Medulla oblongata (tissue), 1 donor: ENCODE measurements around the gene CCDC28A.

Experiments
- DNase-seq: peaks from one replicate; pipeline ENCODE4 v3.0.0-alpha.2; 2015; ENCODE audit errors: extremely low spot score

Gene CCDC28A

GRCh38 chr6:138795809-138796603 lies 22.4 kb downstream of the CCDC28A start, which contains the start of gene ECT2L:
ECT2L (plus strand) TSS chr6:138796087; CDS start chr6:138813275, 17,188 bp downstream.
- no peak for DNase-seq

GRCh38 chr6:138796771-138797170 lies 23.2 kb downstream of the CCDC28A start:
- no peak for DNase-seq

DNA sequence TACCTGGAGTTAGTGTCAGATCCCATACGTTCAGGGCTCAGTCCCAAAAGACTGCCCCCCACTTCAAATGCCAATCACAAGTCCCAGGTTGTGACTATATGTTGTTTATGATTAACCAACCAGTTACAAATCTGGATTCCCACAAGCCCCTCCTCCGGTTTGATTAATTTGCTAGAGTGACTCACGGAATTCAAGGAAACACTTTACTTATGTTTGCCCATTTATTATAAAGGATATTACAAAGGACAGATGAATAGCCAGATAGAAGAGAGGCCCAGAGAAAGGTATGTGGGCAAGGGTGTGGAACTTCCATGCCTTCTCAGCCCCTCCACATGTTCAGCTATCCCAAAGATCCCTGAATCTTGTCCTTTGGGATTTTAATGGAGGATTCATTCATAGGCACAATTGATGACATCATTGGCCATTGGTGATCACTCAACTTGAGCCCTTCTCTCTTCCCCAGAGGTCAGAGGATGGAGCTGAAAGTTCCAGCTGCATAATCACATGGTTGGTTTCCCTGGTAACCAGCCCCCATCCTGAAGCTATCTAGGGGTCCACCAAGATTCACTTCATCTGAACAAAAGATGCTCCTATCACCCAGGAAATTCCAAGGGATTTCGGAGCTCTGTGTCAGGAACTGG lies 24.4 kb downstream of the CCDC28A start:
- DNase-seq = no peak

DNA sequence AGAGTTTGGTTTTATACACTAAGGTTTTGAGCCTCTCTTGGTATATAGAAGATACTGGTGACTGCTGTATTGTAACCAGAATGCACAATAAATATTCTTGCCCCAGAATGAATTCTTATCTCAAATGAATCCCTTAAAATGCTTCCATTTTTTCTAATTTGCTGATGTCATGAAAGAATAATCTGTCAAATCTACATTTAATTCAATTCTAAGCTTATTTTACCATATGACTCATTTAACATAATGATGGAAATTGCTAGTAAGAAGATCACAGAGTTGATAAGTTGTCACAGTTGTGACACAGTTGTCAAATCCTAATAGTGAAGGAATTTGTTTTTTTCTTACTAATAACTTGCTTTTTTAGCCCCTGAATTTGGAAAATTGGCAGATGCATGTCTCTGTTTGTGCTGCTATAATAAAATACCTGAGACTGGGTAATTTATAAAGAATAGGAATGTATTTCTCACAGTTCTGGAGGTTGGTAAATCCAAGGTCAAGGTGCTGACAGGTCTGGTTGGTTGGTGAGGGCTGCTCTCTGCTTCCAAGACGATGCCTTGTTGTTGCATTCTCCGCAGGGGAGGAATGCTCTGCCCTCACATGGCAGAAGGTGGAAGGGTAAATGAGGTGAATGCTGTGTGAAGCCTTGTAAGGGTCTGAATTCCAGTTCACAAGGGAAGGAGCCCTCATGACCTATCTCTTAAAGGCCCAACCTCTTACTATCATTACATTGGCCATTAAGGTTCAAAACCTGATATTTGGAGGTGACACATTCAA lies 27.0 kb downstream of the CCDC28A start:
- DNase-seq = no peak

DNA sequence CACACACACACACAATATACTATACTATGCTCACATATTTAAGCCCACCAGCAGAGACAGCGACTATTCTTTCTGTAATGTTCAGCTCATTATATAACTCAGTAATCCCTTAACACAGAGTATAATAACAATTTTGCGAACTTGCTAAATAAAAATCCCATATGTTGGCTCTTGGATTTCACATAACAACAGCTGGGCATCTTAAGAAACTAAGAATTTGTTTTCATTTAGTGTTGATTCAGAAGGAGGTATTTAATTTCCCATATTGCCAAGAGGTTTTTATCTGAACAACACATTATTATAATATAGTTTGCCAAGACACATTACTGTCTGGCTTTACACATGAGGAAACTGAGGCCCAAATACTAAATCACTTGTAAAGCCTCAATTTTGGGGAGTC lies 29.8 kb downstream of the CCDC28A start:
- no peak for DNase-seq

GRCh38 chr6:138803861-138804260 lies 30.3 kb downstream of the CCDC28A start:
- no peak for DNase-seq

DNA sequence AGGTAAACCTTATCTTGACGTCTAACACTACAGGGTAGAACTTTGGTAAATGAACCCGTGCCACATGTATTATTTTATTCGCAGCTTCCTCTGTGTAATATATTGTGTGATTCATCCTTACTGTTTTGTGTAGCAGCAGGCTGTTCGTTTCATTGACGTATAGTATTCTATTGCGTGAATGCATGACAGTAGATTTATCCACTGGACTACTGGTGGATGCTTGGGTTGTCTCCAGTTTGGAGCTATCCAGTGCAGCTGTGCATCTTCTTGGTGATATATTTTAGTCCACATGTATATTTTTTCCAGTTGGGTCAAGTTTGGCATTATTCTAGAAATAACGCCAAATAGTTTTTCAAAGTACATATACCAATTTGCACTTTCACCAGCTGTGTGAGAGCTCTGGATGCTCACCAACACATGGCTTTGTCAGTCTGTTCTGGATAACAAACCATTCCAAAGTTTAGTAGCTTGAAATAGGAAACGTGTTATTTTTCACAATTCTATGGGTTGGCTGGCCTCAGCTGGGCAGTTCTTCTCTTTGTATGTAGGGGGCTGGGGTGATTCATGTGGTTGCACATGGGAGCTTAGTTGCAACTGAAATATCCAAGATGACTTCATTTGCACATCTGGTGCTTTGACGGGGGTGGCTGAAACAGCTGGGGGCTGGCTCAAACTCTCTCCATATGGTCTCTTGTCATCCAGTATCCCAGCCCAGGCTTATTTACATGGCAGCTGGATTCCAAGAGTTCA lies 31.6 kb downstream of the CCDC28A start:
- DNase-seq = no peak

DNA sequence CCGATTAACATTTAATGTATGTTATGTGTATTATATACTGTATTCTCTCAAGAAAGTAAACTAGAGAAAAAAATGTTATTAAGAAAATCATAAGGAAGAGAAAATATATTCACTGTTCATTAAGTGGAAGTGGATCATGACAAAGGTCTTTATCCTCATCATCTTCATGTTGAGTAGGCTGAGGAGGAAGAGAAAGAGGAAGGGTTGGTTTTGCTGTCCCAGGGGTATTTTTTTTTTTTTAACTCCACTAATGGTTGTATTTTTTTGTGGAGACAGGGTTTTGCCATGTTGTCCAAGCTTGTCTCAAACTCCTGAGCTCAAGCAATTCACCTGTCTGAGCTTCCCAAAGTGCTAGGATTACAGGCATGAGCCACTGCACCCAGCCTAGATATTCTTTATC lies 33.3 kb downstream of the CCDC28A start:
- DNase-seq = no peak

GRCh38 chr6:138809677-138810076 lies 36.1 kb downstream of the CCDC28A start:
- DNase-seq = no peak

- DNase-seq = peak; percentile 23
Observed at GRCh38 chr6:138811866-138812265, 38.3 kb downstream of the CCDC28A start.

DNA sequence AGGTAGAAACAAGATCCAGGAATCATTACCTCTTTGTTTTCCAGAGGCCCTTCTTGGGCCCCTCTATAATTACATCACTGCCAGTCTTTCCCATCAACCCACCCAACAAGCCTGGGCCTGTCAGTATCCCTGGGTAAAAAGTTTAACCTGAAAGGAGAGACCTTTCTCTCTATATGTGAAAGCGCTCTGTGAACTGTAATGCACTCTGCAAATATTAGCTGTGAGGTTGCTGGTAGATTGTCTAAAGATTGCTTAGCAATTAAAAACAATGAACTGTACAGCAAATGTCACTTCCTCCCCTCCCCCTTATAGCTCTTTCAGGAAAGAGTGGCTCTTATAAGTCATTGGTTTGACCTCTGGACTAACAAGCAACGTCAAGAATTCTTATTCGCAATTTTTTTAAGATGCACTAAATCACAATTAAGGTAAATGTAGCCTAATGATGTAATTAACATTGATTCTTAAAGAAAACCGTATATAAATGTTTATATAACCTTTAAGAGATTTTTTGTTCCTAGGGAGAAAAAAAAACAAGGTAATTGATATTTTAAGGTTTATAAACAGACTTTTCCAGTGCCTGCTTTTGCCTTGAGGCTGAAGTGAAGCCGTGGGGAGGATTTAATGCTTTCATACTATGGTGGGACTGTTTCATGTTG lies 40.7 kb downstream of the CCDC28A start:
- DNase-seq = no peak

- DNase-seq = no peak
Observed at GRCh38 chr6:138815221-138815620, 41.7 kb downstream of the CCDC28A start.

DNA sequence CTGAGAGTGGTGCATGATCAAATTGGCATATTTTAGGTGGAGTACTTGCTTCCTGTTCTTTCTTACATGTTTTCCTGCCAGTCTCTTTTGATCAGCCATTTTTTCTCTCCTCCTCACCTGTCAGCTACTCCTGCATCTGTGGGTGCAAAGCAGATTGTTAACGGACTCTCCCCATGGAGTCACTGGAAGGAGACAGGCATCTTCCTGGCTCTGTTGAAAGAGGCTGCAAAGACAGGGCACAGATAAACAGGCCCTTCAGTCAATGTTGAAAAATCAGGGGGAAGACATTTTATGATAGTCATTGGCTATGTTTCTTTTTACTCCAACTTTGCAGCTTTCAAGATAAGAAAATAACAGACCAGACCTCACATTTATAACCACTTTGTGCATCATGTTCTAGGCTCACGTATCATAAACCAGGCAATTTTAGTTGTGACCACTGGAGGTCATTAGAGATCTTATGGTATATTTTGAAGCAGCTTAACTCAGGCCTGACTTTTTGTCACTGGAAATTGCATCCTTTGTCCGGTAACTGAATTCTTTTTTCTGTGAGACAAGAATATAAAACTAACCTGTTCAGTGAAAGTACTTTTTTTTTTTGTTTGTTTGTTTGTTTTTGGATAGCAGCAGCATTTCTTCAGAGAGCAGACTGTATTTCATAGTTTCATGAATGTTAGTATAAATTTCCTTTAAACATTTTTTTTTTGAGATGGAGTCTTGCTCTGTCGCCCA lies 42.4 kb downstream of the CCDC28A start:
- DNase-seq = peak; percentile 83

- no peak for DNase-seq
Observed at GRCh38 chr6:138817799-138818198, 44.2 kb downstream of the CCDC28A start.

DNA sequence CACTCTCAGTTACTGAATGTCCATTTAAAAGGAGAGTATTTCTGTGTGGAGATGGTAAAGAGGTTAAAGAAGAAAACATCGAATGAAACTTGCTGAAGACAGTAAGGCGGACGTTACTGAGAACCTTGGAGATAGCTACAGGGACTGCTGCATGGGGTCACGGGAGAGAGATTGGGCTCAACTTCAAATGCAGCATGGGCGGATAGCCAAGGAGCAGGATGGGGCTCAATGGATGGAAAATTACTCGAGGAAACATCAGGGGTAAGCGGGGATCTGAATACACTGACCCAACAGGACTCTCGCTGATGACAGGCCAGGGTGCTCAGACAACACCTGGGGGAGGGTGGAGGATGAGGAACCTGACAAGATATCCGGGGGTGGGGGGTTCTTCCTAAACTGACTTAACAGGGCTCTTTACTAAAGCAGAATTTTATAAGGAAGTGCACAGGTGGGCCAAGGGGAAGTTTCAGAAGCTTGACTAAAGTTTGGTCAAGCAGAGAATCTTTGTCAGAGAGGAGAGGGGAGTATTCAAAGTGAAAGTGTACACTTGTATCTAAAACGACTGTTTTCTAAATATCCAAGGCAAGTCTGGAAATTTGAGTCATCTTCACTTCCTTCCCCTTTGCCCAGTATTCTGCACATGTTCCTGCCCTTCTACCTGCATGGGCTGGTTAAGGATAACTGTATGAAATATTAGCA lies 45.1 kb downstream of the CCDC28A start:
- DNase-seq = no peak

DNA sequence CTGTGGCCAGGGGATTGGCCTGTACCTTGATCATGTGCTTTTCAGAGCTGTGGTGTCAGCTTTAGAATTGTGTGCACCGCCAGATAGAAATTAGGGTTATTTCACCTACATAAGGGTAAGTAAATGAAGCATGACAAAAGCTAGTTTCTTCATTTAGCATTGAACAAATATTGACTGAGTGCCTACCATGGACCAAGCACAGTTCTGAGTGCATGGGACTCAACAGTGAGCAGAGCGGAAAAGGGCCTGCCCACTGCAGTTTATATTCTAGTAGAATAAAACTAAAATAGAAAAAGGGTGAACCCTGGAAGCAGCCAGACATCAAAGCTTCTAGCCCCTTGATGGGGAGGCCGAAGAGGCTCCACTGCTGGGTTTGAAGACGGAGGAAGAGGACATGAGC lies 48.0 kb downstream of the CCDC28A start:
- DNase-seq = no peak

DNA sequence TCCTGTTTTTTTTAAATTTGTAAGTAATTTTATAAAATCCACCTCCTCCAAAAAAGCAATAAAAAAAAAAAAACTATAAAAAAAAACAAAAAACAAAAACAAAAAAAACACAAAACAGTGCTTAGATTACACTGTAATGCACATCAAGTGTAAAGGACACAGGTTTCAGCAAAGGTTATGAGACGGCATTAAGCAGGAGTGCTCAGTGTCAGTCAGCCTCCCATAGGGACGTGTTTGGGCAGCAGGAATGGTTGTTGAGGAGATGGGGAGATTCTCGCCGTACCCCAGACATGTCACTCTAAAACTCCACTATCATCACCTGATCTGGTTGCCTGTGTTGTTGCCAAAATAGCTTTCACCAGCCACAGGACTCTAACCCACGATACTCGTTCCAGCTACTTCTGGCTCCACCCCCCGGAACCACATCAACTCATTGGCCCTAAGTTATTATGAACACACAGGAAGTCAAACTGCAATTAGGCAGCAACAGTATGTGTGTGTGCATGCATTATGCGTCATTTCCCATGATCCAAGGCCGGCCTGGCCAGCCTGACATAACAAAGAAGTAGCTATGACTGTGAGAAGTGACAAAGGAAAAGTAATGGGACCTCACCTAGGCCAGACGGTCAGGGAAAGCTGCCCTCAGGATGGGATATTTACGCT lies 51.0 kb downstream of the CCDC28A start:
- no peak for DNase-seq

DNA sequence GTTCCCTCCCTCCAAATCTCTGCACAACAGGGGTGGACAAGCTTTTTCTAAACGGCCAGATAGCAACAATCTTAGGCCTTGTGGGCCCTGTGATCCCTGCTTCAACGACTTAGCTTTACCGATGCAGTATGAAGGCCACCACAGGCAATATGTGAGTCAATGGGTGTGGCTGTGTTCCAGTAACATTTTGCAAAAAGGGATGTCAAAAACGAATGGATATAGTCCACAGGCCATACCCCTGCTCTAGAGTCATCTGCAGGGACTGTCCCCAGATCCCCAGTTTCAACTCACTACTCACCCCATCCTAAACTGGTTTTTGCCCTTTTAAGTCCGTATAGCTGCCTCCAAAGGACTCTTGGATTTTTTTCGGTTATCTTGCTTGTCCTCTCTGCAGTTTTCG lies 56.7 kb downstream of the CCDC28A start:
- DNase-seq = no peak

- DNase-seq = no peak
Observed at GRCh38 chr6:138832182-138832581, 58.6 kb downstream of the CCDC28A start.
